Kidney epithelial cell (primary cell): Measurements from ENCODE around the gene ELOF1. TPM values are rescaled to one million over a fixed set of nuclear protein-coding genes. Genes with fewer than 3 reads are reported as not detected.
A peak's percentile ranks its signal among the peaks of the same experiment; 100 is the strongest.

Experiments
- DNase-seq: peaks from one replicate; pipeline ENCODE4 v3.0.0-alpha.2; 2010; ENCODE audit warnings: low read depth
- H3K27me3 ChIP-seq: 2 replicates; pipeline ENCODE4 v1.6.0; 2011; ENCODE audit warnings: low read length; ENCODE audit not compliant: control insufficient read depth, insufficient read depth
- H3K36me3 ChIP-seq: 2 replicates; pipeline ENCODE4 v1.5.1; 2011; ENCODE audit warnings: low read length; ENCODE audit not compliant: control insufficient read depth, insufficient read depth
- H3K4me3 ChIP-seq: 2 replicates; pipeline ENCODE4 v1.5.1; 2011; ENCODE audit warnings: low read depth, mild to moderate bottlenecking, control low read depth, low read length
- CTCF ChIP-seq: IDR thresholded peaks from 2 replicates; pipeline ENCODE4 v1.5.1; 2011; ENCODE audit warnings: mild to moderate bottlenecking, moderate library complexity, low read length, control low read depth, inconsistent platforms; ENCODE audit not compliant: insufficient read depth, poor library complexity, severe bottlenecking
- total RNA-seq: library from RNA; depleted of rRNA; stranded (reverse); fragments of >200 nt; gene quantifications from 2 replicates; pipeline ENCODE4 v1.2.3, GENCODE V29; 2015

The ELOF1 gene
- total RNA-seq, 1 donor from 2014 or later, result 69.6 TPM

GRCh38 chr19:11507370-11508078 lies 51.5 kb downstream of the ELOF1 start:
- no peak for TF ChIP-seq CTCF
- no peaks in the 10 kb centered on the region for H3K36me3 ChIP-seq
- H3K4me3 ChIP-seq, result no peak overlapping the region
- no peak for DNase-seq
- no peaks in the 10 kb centered on the region for H3K27me3 ChIP-seq

DNA sequence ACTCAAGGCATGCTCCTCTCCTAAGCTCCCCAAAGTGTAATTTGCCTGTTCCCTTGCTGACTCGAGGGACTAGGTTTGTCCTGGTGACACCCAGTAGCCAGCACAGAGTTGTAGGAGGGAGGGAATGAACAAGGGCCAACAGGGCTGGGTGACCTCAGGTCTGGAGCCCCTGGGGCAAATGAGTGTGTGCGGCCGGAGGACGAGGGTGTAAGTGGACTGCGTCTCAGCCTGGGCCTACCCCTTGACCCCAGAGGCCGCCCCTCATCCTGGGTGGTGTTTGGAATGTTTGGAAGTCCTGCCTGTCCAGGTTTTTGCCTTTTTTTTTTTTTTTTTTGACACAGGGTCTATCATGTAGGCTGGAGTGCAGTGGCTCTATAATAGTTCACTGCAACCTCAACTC lies 52.1 kb downstream of the ELOF1 start:
- no peak for TF ChIP-seq CTCF
- Histone ChIP-seq H3K36me3 (no peaks in the 10 kb centered on the region), H3K27me3 (no peaks in the 10 kb centered on the region), H3K4me3 (no peak overlapping the region)
- DNase-seq, result no peak

GRCh38 chr19:11506101-11506555 lies 52.9 kb downstream of the ELOF1 start:
- no peak for DNase-seq
- no peaks in the 10 kb centered on the region for H3K36me3 ChIP-seq
- H3K4me3 ChIP-seq, result peak overlapping the region; percentile 82
- no peaks in the 10 kb centered on the region for H3K27me3 ChIP-seq
- TF ChIP-seq CTCF, result no peak

- no peaks in the 10 kb centered on the region for H3K27me3 ChIP-seq
- no peak for TF ChIP-seq CTCF
- H3K36me3 ChIP-seq, result no peaks in the 10 kb centered on the region
- peak within 1 kb of the TSS; percentile 82 for H3K4me3 ChIP-seq
- DNase-seq, result no peak
Observed at GRCh38 chr19:11505504-11506100, 53.4 kb downstream of the ELOF1 start, which contains the start of gene ZNF653. TSS of gene ZNF653 (minus strand) at chr19:11505839. CDS start at chr19:11505786, 53 bp downstream.

GRCh38 chr19:11505032-11505503 lies 54.0 kb downstream of the ELOF1 start:
- H3K27me3 ChIP-seq, result no peaks in the 10 kb centered on the region
- peak overlapping the region; percentile 82 for H3K4me3 ChIP-seq
- peak; percentile 70 for DNase-seq
- no peak for TF ChIP-seq CTCF
- H3K36me3 ChIP-seq, result no peaks in the 10 kb centered on the region
